Myocyte (in vitro differentiated cells): ENCODE measurements around the gene DMD. TPM values are rescaled to one million over a fixed set of nuclear protein-coding genes. Genes with fewer than 3 reads are reported as not detected.
A peak's percentile ranks its signal among the peaks of the same experiment; 100 is the strongest.

Experiments
- DNase-seq: peaks from one replicate; pipeline ENCODE4 v3.0.0-alpha.2; 2012; ENCODE audit warnings: low read depth
- total RNA-seq: library from RNA; depleted of rRNA; stranded (reverse); fragments of >200 nt; gene quantifications from 2 replicates; pipeline ENCODE4 v1.2.3, GENCODE V29; 2014

Gene DMD
- total RNA-seq, 1 donor from 2014 or later, result 123 TPM

DNA sequence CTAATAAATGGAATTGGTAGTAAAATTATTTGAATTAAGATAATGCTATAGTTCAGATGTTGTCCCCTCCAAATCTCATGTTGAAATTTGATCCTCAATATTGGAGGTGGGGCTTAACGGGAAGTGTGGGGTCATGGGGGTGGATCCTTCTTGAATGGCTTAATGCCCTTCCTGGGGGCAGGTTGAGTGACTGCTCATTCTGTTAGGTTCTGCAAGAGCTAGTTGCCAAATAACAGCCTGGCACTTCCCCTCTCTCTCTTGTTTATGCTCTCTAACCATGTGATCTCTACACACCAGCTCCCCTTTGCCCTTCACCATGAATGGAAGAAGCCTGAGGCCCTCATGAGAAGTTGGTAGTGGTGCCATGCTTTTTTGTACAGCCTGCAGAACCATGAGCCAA lies 1414.7 kb downstream of the DMD start:
- no peak for DNase-seq

DNA sequence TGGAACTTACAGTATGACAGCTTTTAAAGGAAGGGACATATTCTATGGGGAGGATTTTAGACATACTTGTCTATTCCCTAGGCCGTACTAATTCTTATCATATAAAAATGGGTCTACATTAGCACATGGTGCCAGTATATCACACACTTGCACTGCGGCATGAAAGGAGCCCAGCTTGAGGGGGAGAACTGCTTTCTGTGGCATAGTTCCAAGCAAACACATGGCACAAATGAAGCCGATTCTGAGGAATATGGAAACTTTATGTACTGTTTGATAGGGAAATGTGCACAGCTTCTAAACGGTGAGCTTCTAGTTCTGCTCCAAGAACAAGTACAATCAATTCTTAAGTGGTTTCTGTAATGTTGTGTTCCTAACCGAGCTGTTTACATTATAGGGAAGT lies 1463.9 kb downstream of the DMD start:
- no peak for DNase-seq

DNA sequence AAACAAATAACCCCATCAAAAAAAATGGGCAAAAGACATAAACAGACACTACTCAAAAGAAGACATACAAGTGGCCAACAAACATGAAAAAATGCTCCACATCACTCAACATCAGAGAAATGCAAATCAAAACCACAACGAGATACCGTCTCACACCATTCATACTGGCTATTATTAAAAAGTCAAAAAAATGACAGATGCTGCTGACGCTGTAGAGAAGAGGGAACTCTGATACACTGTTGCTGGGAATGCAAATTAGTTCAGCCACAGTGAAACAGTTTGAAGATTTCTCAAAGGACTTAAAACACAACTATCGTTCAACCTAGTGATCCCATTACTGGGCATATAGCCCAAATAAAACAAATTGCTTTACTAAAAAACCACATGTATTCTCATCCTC lies 1468.3 kb downstream of the DMD start:
- no peak for DNase-seq

DNA sequence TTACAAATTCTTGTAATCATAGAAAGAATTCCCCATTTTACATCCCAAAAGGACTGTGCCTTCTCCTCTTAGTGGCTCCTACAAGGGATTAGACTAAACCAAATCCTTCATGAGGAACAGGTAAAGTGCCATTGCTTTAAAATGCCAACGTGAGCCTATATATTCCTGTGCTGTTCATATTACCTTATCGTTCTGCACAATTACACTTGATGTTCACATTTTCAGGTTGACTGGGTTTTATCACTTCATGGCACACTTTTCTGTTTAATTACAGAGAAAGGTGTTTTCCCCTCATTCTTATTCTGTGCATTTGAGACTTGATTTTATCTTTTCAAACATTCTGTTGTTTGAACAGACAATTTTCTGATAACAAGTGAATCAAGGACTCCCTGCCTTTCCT lies 1493.9 kb downstream of the DMD start:
- DNase-seq, result no peak

DNA sequence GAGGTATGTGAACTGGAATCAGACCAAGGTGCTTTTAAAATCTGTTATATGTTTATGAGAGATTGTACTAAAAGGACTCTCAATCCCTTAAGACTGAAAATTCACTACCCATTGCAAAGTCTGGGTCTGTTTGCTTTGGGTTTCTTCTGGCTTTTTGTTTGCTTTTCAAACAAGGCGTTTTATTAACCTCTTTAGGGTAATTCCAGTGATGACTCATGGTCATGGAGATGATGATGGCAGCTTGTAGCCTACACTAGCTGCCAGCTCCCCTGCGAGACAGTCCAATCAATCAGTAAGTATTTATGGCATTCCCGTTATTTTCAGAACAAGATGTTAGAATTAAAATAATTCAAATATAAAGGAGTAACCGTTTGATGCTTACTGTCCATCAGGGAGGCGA lies 1495.7 kb downstream of the DMD start:
- no peak for DNase-seq

DNA sequence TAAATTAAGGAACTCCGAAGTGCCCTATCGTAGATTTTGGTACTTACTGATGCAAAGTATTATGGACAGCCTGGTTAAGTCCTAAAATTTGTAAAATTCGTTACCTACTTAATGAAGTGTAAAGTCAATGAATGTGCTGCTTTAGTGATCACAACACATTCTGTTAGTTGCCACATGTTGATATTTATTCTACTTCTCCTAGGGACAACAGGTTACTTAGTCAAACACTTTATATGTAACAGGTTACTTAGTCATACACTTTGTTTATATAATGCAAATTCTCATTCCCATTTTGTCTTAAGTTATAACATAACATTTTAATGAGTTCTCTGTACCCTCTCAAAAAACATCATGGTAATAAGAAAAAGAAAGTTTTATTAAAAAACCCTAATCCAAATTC lies 1496.6 kb downstream of the DMD start:
- no peak for DNase-seq

DNA sequence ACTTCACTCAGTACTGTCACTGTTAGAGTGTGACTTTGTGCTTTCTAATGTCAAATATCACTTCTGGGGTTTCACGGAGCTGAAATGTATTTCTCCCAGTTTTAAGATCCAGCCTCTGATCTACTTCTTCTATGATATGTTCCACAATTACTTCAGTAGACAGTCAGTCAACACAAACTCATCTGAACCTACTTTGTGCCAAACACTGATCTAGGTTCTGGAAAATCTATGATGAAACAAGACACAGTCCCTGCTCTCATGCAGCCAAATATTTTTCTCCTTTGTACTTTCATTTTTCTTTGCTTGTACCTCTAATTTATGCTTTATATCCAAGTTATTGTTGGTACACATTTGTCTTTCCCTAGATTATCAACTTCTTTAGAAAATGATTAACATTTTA lies 1498.2 kb downstream of the DMD start:
- DNase-seq, result no peak

DNA sequence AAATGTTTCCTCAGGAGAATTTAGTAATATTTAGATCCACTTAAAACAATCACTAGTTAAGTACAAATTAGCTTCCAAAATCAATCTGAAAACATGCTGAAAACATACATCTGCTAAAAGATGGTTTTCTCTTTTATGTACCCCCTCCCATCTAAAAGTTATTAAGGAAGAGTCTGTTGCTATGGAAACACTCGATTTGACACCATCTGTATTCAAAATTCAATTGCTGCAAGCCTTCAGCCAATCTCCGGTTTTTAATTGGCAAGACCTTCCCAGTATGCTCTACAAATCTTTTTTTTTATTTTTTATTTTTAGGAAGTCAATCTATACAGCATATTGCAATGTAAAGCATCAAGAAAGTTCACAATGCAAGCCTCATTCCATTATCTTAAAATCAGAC lies 1500.2 kb downstream of the DMD start:
- no peak for DNase-seq

DNA sequence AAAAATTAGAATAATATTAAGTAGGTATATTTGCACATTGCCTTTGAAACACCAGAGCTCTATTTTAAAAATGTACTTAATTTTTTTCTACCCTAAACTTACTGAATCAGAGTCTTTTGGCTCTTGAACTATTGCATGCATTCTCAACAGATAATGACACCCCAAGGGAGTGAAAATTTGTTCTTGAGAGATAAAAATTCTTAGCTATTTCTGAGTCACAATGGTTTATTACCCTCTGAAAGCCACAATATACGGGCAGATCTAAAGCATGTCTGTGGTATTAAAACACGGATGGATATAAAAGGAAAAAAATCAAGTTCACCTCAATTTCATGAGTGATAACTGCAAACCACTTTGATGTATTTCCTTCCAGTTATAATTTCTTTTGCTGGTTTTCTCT lies 1503.2 kb downstream of the DMD start:
- DNase-seq, result no peak

DNA sequence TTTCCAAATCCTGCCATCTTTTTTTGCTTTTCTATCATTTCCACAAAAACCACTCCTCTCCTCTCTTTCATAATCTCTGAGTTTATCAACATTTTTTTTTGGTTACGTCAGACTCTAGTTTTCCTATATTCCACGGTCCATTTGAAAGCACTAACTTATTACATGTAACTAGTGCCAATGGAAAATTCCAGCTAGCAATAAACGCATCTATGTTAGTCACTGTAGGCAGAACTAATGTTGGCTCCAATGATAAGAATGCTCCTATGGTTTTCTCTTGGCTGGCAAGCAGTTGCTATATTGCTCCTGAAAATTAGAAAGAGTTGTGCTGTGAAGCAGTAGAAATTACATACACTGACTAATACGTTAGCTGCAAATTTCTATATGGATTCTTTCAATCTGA lies 1504.9 kb downstream of the DMD start:
- DNase-seq, result no peak

DNA sequence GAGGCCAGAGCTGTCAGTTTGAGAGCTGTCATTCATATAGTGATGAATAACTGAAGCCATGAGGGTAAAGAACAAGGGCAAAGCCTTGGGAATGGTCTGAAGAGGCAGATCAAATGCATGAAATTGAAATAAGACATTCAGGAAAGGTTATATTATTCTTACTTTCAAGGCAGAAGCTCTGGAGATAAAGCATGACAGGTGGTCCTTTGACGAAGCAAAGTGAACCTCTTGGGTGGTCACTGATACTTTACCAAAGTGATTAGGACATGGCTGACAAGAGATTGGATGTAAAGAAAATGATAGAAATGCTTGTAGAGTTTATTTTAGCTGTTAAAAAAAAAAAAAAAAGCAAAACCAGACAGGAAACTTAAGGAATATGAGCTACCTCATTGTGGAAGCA lies 1505.5 kb downstream of the DMD start:
- DNase-seq, result no peak

DNA sequence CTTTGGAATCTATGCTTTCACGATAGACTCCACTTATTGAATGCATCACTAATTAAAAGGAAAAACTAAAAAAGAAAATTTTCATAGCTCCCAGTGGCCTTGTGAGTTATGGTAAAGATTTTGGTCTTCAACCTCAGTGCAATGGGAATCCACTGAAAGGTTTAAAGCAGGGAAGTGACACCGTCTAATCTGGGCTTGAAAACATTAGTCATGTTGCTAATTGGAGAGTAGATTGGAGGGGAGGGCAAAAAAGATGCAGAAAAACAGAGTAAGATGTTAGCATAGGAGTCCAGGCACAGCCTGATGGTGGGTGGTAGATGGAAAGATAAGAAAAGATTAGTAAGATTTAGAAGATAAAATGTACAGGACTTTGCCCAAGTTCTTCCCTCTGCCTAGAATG lies 1506.4 kb downstream of the DMD start:
- DNase-seq, result no peak

DNA sequence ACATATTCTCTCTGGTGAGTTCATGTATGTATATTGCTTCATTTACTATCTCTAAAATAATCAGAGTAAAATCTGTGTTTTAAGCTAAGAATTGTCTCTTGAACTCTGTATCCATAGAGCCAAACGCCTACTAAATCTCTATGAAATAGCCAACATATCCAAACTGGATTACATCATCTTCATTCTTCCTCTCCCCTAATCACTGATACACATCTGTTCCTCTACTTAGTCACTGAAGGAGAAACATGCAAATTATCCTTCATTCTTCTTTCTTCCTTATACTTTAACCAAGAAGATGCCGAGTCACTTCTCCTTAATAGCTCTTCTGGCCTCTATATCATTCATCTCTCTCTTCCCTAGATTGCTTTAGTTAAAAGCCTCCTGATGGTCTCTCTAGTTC lies 1509.1 kb downstream of the DMD start:
- no peak for DNase-seq

DNA sequence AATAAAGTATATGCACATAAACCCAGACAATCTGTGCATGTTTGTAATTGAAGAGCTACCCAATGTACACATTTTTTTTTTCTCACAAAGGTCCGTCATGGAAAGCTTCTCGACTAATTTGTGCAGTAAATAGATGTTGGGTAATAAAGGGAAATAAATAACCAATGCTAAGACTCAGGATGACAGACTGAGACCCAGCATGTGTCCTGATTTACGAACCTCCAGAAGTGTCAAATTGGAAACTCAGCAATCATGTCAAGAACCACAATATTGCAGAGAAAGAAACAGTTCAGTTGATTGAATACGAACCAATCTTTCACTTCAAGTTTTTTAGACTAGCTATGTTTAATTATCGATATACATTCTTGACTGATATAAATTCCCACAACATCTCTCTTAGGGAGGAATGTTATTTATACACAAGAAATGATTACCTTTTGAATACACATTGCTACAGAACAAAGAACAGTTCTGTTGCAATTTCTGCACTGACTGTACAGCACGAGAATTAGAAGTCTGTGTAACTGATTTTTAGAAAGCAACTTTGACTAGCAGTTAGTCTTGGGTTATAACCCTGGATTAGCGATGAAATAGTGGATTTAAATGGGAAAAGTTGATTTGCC lies 1513.9 kb downstream of the DMD start:
- DNase-seq, result no peak

DNA sequence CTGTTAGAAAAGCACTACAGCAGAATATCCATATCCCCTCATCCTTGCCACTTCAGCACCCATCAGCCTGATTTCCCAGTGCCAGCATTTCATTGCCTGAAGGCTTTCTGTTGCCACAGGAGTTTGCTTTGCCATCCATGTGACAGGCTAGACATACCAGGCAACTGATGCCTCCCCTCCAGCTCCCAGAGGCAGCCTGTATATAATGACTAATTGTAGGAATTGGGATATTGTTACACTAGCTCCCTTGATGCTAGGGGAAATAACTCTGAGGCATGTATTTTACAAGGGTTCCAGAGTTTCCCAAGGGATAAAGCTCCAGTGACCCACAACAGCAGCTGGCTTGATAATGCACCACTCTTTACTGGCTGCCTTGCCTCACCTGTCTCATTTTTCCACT lies 1531.5 kb downstream of the DMD start:
- DNase-seq, result peak; percentile 37

DNA sequence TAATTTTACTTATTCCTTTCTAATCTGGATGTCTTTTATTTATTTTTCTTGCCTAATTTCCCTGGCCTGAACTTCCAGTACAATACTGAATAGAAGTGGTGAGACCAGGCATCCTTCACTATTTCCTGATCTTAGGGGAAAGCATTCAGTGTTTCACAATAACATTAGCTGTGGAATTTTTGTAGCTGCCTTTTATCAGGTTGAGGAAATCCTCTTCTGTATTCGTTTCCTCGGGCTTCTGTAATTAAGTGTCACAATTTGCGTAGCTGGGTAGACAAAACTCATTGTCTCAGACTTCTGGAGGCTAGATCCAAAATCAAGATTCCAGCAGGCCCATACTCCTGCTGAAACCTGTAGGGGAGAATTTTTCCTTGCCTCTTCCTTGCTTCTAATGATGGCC lies 1541.1 kb downstream of the DMD start:
- DNase-seq, result no peak

DNA sequence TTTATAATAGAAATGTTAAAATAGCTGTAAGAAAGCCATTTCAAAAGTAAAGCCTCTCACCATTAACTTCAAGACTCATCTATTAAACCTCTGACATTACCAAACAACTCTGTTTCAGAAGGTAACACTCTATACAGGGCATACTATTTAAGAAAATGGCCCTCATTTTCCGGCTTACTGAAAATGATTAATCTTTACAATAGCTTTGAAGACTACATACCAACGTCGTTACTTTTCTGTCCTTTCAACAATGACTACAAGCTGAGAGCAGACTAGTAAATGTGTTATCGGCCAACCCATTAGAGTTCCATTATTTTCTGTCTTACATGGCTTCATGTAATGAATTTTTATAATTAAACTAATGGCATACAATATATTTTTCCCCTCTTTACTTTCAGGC lies 1545.9 kb downstream of the DMD start:
- DNase-seq, result no peak

DNA sequence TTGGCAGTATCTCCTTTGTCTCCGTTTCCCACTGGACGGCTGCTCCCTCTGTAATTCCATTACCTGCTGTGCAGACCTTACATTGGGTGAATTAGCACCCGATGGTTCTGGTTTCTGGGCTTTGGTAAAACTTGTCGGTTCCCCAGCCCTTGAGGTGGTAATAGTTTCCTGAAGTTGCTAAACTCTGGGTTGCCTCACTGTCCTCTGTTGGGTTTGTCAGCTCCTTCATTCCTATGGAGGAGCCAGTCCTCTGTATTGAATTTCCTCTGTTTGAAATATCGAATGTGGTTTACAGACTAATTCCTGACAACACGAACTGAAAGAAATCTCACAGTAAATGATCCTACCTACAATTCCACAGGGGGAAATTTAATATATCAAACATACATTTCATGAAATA lies 1548.2 kb downstream of the DMD start:
- no peak for DNase-seq

DNA sequence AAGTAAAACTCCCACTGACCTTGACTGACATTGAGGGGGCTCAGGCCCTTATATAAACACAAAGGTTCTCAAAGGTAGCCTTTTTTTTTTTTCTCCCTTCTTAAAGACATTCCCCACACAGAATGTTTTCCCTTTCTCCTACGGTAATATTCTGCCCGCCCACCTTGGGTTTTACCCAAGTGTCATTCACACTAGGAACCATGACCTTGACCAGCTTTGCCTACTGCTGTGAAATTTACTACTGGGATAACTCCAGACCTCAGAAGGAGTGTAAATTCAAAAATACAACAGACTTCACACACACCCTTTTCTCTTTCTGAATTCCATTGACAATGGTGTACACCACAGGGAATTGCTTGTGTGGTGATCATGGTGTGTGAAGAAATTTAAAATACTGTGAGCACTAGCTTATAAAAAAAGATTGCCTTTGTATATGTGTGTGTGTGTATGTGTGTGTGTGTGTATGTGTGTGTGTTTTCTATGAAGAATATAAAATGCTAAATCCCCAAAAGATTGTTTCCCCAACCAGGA lies 1550.0 kb downstream of the DMD start:
- DNase-seq, result no peak

DNA sequence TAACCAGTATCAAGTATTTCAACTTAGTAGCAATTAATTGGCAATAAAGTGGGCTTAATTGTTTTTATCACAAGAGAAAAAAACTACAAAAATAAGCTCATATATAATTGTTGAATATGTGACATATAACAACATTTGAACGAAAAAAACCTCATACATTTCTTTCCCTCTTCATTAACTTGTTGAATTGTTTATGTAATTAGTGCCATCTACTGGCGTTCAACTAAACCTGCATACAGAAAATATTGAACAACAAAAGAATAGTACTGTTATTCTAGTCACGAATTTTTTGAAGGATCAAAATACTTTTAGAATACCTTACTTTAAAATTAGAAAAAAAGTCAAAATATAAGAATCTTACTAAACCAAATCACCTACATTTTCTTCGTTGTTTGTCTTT lies 1553.0 kb downstream of the DMD start:
- DNase-seq, result peak; percentile 38

DNA sequence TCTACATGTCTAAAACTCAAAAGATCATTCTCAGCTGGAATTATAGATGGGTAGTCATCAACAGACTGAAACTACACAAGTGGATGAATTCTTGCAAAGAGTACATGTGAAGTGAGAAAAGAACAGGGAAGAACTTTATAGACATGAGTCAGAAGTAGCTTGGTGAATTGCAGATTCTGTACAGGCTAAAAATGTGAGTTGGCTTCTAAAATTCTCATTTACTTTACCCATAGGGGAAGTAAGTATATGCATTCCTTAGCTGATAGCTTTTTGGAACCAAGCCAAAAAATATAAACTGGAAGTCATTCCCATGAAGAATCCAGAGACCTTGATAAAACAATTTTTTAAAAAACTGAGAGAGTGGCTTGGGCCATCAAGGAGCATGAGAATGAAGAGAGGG lies 1555.3 kb downstream of the DMD start:
- no peak for DNase-seq

DNA sequence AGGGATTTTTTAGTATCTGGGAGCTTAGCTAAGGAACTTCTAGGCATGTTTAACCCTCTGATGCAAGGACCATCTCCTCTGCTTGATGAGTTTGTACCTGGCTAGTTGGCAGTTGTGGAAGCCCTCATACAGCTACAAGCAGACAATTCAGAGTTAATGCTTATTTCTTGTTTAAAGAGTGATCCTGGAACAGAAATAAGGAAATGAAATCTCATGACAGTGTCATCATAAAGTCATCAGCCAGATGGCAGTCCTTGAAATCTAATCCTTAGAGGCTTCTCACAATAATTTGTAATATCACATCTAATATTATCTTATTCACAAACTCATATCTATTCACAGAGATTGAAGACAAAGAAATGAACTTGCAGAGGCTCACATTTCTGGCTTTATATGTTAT lies 1557.9 kb downstream of the DMD start:
- no peak for DNase-seq

DNA sequence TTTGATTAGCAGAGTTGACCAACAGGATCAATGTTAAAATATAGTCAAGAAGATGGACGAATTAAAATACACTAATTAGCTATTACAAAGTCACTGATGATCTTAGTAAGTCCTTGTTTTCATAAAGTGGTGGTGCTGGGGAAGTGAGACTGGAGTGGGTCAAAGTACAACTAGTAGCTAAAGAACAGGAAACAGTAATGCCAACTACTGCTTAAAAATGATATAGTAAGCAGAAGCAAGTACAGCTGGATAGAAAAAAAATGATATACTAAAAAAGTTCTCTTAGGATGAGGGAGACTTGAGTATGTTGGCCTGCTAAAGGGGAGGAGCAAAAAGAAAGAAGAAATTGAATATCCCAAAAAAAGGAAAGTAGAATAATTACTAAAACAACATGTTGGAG lies 1558.7 kb downstream of the DMD start:
- DNase-seq, result no peak

DNA sequence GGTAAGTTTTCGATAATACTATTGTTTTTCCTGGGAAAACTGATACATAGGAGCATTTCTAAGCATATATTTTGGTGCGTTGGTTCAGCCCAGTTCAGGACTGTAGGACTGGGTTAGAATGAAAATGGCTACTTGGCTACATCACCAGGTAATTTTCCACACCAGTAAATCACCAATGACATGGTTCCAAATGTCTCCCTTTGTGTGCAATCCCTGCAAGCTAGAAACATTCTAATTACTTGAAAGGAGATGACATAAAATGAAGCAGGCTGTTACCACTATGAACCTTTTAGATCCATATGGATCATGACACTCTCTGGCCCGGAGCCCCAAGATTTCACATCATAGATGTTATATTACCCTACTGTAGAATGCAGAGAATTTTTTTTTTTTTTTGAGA lies 1562.1 kb downstream of the DMD start:
- no peak for DNase-seq
